Measurements from ENCODE around the gene ASB17.
"Not testable (repeated sequence)": the region's sequence is repeated elsewhere in the genome, so short reads cannot be mapped to it uniquely, and the experiment has no call there.

DNA sequence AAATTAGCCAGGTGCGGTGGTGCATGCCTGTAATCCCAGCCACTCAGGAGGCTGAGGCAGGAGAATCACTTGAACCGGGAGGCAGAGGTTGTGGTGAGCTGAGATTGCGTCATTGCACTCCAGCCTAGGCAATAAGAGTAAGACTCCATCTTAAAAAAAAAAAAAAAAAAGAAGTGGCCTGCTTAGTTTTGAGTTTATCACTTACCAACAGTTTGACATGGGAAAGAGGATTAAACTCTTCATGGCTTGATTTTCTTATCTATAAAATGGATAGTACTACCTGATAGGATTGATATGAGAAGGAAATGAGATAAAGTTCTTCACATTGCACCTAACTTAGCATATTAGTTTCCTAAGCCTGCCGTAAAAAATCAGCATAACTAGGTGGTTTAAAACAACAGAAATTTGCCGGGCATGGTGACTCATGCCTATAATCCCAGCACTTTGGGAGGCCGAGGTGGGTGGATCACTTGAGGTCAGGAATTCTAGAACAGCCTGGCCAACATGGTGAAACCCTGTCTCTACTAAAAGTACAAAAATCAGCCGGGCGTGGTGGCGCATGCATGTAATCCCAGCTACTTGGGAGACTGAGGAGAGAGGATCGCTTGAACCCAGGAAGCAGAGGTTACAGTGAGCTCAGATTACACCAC lies 32.0 kb upstream of the ASB17 start:
- TF ChIP-seq, protein P1, sequence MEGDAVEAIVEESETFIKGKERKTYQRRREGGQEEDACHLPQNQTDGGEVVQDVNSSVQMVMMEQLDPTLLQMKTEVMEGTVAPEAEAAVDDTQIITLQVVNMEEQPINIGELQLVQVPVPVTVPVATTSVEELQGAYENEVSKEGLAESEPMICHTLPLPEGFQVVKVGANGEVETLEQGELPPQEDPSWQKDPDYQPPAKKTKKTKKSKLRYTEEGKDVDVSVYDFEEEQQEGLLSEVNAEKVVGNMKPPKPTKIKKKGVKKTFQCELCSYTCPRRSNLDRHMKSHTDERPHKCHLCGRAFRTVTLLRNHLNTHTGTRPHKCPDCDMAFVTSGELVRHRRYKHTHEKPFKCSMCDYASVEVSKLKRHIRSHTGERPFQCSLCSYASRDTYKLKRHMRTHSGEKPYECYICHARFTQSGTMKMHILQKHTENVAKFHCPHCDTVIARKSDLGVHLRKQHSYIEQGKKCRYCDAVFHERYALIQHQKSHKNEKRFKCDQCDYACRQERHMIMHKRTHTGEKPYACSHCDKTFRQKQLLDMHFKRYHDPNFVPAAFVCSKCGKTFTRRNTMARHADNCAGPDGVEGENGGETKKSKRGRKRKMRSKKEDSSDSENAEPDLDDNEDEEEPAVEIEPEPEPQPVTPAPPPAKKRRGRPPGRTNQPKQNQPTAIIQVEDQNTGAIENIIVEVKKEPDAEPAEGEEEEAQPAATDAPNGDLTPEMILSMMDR (IDR thresholded peaks at IDR 0.05; ENCODE audit: low read depth, low read length): not testable (repeated sequence)
- not testable (repeated sequence) for TF ChIP-seq EZH2phosphoT487 (IDR thresholded peaks at IDR 0.05; ENCODE audit: low read depth)

All from OCI-LY3 (cell line).